GM23248 (cell line): ENCODE data around the gene ADAMTS3. TPM values are rescaled to one million over a fixed set of nuclear protein-coding genes. Genes with fewer than 3 reads are reported as not detected.

Source experiments
- DNase-seq: peaks from one replicate; pipeline ENCODE4 v3.0.0-alpha.2; 2015
- H2AFZ ChIP-seq: fragments of 200-600 bp; sonication (generic); 2 replicates; pipeline ENCODE4 v1.6.1; 2016; ENCODE audit warnings: antibody characterized with exemption
- H3F3A ChIP-seq: fragments of 200-600 bp; sonication (generic); 2 replicates; pipeline ENCODE4 v1.6.1; 2016; ENCODE audit warnings: mild to moderate bottlenecking, antibody characterized with exemption, mixed run types; ENCODE audit not compliant: insufficient read depth
- H3K27ac ChIP-seq: fragments of 200-600 bp; sonication (generic); 2 replicates; pipeline ENCODE4 v1.5.1; 2016; ENCODE audit warnings: mild to moderate bottlenecking
- H3K27me3 ChIP-seq: fragments of 200-600 bp; sonication (generic); replicated peaks from 2 replicates; pipeline ENCODE4 v1.6.1; 2016; ENCODE audit warnings: mild to moderate bottlenecking; ENCODE audit not compliant: insufficient read depth
- H3K36me3 ChIP-seq: fragments of 200-600 bp; sonication (generic); 2 replicates; pipeline ENCODE4 v1.6.1; 2016; ENCODE audit warnings: low read depth, mild to moderate bottlenecking
- H3K4me1 ChIP-seq: fragments of 200-600 bp; sonication (generic); 2 replicates; pipeline ENCODE4 v1.6.1; 2016; ENCODE audit warnings: mild to moderate bottlenecking; ENCODE audit not compliant: insufficient read depth
- H3K4me2 ChIP-seq: fragments of 200-600 bp; sonication (generic); one replicate; pipeline ENCODE4 v1.6.1; 2016; ENCODE audit warnings: mild to moderate bottlenecking; ENCODE audit not compliant: unreplicated experiment
- H3K4me3 ChIP-seq: fragments of 200-600 bp; sonication (generic); 2 replicates; pipeline ENCODE4 v1.5.1; 2016; ENCODE audit warnings: mild to moderate bottlenecking
- H3K79me2 ChIP-seq: fragments of 200-600 bp; sonication (generic); 2 replicates; pipeline ENCODE4 v1.6.1; 2016; ENCODE audit warnings: mild to moderate bottlenecking; ENCODE audit not compliant: insufficient read depth
- H3K9ac ChIP-seq: fragments of 200-600 bp; sonication (generic); 2 replicates; pipeline ENCODE4 v1.6.1; 2016; ENCODE audit warnings: mild to moderate bottlenecking
- H3K9me2 ChIP-seq: fragments of 200-600 bp; sonication (generic); 2 replicates; pipeline ENCODE4 v1.6.1; 2016; ENCODE audit warnings: mixed run types, mild to moderate bottlenecking, moderate library complexity; ENCODE audit not compliant: insufficient read depth
- H3K9me3 ChIP-seq: fragments of 200-600 bp; sonication (generic); one replicate; pipeline ENCODE4 v1.6.1; 2017; ENCODE audit warnings: low read depth
- H4K20me1 ChIP-seq: fragments of 200-600 bp; sonication (generic); 2 replicates; pipeline ENCODE4 v1.6.0; 2016; ENCODE audit not compliant: insufficient read depth
- EZH2 ChIP-seq: fragments of 200-600 bp; sonication (generic); IDR thresholded peaks from 2 replicates; pipeline ENCODE4 v1.6.1; 2018; ENCODE audit warnings: antibody characterized with exemption, mild to moderate bottlenecking; ENCODE audit not compliant: insufficient read depth, poor library complexity, severe bottlenecking
- EZH2phosphoT487 ChIP-seq: fragments of 200-600 bp; sonication (generic); IDR thresholded peaks from 2 replicates; pipeline ENCODE4 v1.6.1; 2018; ENCODE audit warnings: antibody characterized with exemption, moderate library complexity, mild to moderate bottlenecking, low read depth; ENCODE audit not compliant: insufficient read depth
- WGBS, 2 experiments: methylation state at CpG; one replicate each; pipeline ENCODE4 v1.1.6; 2015 to 2017; ENCODE audit warnings: low lambda C conversion rate in 2 of 2, low coverage in 1 of 2; ENCODE audit errors: missing lambda C conversion rate in 2 of 2; 5-methylcytosine and 5-hydroxymethylcytosine counted together
- in situ Hi-C: fragments of 300-500 bp; cut with MboI; formaldehyde crosslinking; loops from 2 replicates; pipeline ENCODE4 v1.15.0; 2020
- polyA plus RNA-seq: library from polyadenylated mRNA; unstranded; fragments of >200 nt; fragmentation: Nextera tagmentation; extraction: Ambion mirVana; gene quantifications from 2 replicates; pipeline ENCODE4 v1.2.1, GENCODE V29; 2016
- total RNA-seq: library from RNA; depleted of rRNA; stranded (reverse); fragments of >200 nt; shearing (Covaris generic); gene quantifications from 2 replicates; pipeline ENCODE4 v1.2.3, GENCODE V29; 2014

Gene ADAMTS3
- total and polyA plus RNA-seq, 2 experiments from 2014 or later = 0.20 to 0.43 TPM

DNA sequence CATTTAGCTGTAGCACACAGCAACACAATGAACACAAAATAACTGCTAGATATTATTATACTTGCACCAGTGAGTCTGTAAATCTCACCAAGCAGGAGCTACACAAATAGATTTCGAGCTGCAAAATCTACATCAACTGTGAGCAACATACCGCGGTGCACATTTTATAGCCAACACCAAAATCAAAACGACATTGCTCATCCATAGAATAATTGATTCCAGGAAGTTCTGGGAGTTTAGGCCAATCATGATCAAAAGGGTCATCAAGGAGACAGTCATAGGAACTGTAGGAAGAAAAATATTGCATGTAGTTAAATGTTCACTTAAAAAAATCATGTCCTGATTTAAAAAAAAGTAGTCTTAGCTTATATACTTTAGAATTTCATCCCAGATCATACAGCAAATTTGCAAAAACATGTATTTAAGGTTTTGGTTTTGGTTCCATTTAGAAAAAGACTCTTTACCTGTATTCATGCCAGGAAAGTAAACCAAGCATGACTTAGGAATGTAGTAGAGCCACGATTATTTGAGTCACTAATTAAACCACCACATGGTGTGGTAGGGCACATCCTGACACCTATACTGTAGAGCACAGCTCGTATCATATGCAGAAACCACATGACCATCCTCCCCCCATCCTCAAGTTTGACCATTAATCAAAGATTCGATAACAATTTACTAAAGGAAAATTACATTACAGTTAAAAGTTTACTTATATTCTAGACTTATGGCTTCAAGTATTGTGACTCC, 250.4 kb downstream of the ADAMTS3 start:
- no peaks in the 10 kb centered on the region for H3K27me3 ChIP-seq
- peak overlapping the region; percentile 55 for H3K27ac ChIP-seq
- H3K9ac ChIP-seq = no peak overlapping the region
- peak overlapping the region; percentile 65 for H3K4me2 ChIP-seq
- peak; percentile 72 for DNase-seq
- no peak overlapping the region for H3K4me3 ChIP-seq
- H3F3A ChIP-seq = peaks cover 30% of the 10 kb centered on the region
- peaks cover 46% of the 10 kb centered on the region for H3K4me1 ChIP-seq
- no peaks in the 10 kb centered on the region for H3K79me2 ChIP-seq
- WGBS, 2 experiments = 43 to 44% methylated on average over 7 of the region's 7 CpGs
- H2AFZ ChIP-seq = no peak overlapping the region
- no peaks in the 10 kb centered on the region for H3K36me3 ChIP-seq
- no peaks in the 10 kb centered on the region for H3K9me2 ChIP-seq
- H3K9me3 ChIP-seq = no peaks in the 10 kb centered on the region
- H4K20me1 ChIP-seq = no peaks in the 10 kb centered on the region
- in situ Hi-C loops = loop anchor here (10.0 to 25.0 kb wide), 2 partner anchors 146 to 694 kb away; no protein-coding TSS in a partner anchor
- TF ChIP-seq EZH2phosphoT487 (no peak), EZH2 (no peak)

DNA sequence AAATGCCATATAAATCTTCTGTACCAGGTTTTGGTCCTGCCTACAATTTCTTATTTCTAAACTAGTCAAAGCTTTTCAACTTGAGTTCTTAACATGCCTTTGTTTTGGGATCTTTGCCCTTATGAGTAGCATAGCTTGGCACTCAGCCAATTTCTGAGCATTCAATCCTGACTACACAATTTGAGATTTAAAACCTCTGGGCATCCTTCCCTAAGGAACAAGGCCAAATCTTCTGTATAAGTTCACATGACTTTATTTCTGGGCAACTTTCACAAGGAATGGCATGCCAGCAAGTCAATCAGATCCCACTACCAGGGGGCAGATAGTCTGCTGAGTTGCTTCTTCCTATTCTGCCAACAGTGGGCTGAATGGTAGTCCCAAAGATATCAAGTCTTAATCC, 254.2 kb downstream of the ADAMTS3 start:
- DNase-seq = peak; percentile 92
- no peak overlapping the region for H2AFZ ChIP-seq
- H4K20me1 ChIP-seq = no peaks in the 10 kb centered on the region
- H3K27me3 ChIP-seq = no peaks in the 10 kb centered on the region
- peak overlapping the region; percentile 30 for H3K4me2 ChIP-seq
- peaks cover 69% of the 10 kb centered on the region for H3K4me1 ChIP-seq
- H3K27ac ChIP-seq = 0 out of 2 replicates have a peak overlapping the region, but pooled peaks have one; percentile 16
- H3K36me3 ChIP-seq = no peaks in the 10 kb centered on the region
- TF ChIP-seq EZH2 = no peak
- no peak for TF ChIP-seq EZH2phosphoT487
- H3K9me2 ChIP-seq = no peaks in the 10 kb centered on the region
- in situ Hi-C loops = loop anchor here (10.0 to 25.0 kb wide), 2 partner anchors 150 to 697 kb away; no protein-coding TSS in a partner anchor
- no peak overlapping the region for H3K4me3 ChIP-seq
- H3F3A ChIP-seq = peaks cover 49% of the 10 kb centered on the region
- H3K79me2 ChIP-seq = no peaks in the 10 kb centered on the region
- no peaks in the 10 kb centered on the region for H3K9me3 ChIP-seq
- H3K9ac ChIP-seq = no peak overlapping the region

DNA sequence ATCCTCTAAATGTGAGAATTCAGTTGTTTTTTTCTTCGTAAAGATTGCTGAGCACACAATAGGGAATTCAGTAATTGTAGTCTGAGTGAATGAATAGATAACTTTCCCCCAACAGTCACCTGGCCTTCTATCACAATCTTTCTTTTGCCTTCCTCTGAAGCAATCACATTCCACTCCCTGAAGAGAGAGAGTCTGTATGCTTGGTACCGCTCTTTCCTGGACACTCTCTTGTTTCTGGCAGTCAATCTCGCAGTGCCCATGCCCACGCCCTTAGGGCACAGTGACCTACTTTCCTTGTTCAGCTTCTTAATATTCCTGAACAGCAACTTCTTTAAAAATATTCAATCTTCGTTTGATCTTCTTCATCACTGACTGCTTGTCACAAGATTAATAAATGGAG, 255.9 kb downstream of the ADAMTS3 start:
- Histone ChIP-seq H3K27me3 (no peaks in the 10 kb centered on the region), H3F3A (peaks cover 33% of the 10 kb centered on the region), H3K36me3 (no peaks in the 10 kb centered on the region), H3K9me3 (no peaks in the 10 kb centered on the region), H3K9me2 (no peaks in the 10 kb centered on the region), H3K4me2 (peak overlapping the region; percentile 87), H3K27ac (peak overlapping the region; percentile 87), H3K9ac (peak overlapping the region; percentile 56; the same call in 1 of the 2 replicates), H4K20me1 (no peaks in the 10 kb centered on the region), H3K79me2 (no peaks in the 10 kb centered on the region), H3K4me3 (no peak overlapping the region), H3K4me1 (peaks cover 53% of the 10 kb centered on the region), H2AFZ (peak overlapping the region; percentile 36; the same call in 1 of the 2 replicates)
- 28 to 34% methylated on average over 5 of the region's 5 CpGs for WGBS, 2 experiments
- DNase-seq = peak; percentile 29
- in situ Hi-C loops = loop anchor here (10.0 to 25.0 kb wide), 2 partner anchors 152 to 699 kb away; no protein-coding TSS in a partner anchor
- no peak for TF ChIP-seq EZH2phosphoT487
- TF ChIP-seq EZH2 = no peak

DNA sequence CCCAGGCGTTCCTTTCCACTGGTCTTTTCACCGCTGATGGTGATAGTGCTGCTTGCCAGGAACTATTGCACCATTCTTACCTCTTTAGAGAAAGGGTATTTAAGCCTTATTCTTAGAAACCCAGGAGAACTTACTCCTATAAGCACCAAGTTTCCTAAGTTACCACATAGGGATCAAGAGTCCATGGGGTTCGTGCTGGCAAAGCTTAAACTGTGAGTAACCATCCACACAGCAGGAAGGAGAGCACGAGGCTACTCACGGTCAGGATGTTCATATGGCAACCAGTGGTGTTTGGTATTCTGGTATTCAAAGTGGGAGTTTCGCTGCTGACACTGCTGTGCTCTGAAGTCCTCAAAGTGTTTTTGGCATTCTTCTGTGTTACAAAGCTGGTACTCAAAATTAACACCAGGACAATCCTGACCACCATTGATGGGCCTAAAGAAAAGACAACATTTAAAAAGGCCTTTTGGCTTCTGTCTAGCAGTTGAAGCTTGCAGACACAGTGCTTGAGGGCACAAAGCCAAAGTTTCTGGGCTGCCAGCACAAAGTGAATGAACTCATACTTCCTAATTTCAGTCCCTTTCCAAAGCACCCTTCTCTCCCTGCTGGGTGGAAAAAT, 256.9 kb downstream of the ADAMTS3 start:
- no peaks in the 10 kb centered on the region for H3K9me2 ChIP-seq
- DNase-seq = peak; percentile 97
- no peaks in the 10 kb centered on the region for H3K27me3 ChIP-seq
- H2AFZ ChIP-seq = peak overlapping the region; percentile 36
- H3K4me3 ChIP-seq = peak overlapping the region; percentile 49
- H3K4me1 ChIP-seq = peaks cover 51% of the 10 kb centered on the region
- WGBS, 2 experiments = 3 to 4% methylated on average over 6 of the region's 6 CpGs
- H3K27ac ChIP-seq = peak overlapping the region; percentile 87
- H3F3A ChIP-seq = peaks cover 31% of the 10 kb centered on the region
- peak overlapping the region; percentile 87 for H3K4me2 ChIP-seq
- peak overlapping the region; percentile 56 for H3K9ac ChIP-seq
- in situ Hi-C loops = loop anchor here (10.0 to 25.0 kb wide), 2 partner anchors 153 to 700 kb away; no protein-coding TSS in a partner anchor
- no peaks in the 10 kb centered on the region for H4K20me1 ChIP-seq
- no peaks in the 10 kb centered on the region for H3K36me3 ChIP-seq
- no peak for TF ChIP-seq EZH2phosphoT487
- no peaks in the 10 kb centered on the region for H3K9me3 ChIP-seq
- no peaks in the 10 kb centered on the region for H3K79me2 ChIP-seq
